Astrocyte of the cerebellum (primary cell): ENCODE data around the gene SRRM5.
A peak's percentile ranks its signal among the peaks of the same experiment; 100 is the strongest.

ENCODE experiments used
- DNase-seq: peaks from one replicate; pipeline ENCODE4 v3.0.0-alpha.2; 2011; ENCODE audit warnings: low read depth
- H3K4me3 ChIP-seq: 2 replicates; pipeline ENCODE4 v1.5.1; 2011; ENCODE audit warnings: mild to moderate bottlenecking, low read depth, low read length, moderate library complexity
- CTCF ChIP-seq: IDR thresholded peaks from 2 replicates; pipeline ENCODE4 v1.5.1; 2012; ENCODE audit warnings: low read length, low read depth, moderate library complexity, mild to moderate bottlenecking; ENCODE audit errors: missing control alignments
- in situ Hi-C: cut with HindIII; loops from 2 replicates; pipeline ENCODE4 v1.10.0; 2017; ENCODE audit warnings: low sequenced_read_pairs

SRRM5 gene

GRCh38 chr19:43638214-43638994 lies 26.5 kb downstream of the SRRM5 start:
- H3K4me3 ChIP-seq, result no peak overlapping the region
- in situ Hi-C loops, result no loop called here
- no peak for DNase-seq
- TF ChIP-seq CTCF, result no peak

GRCh38 chr19:43638995-43639518 lies 27.2 kb downstream of the SRRM5 start:
- in situ Hi-C loops, result no loop called here
- DNase-seq, result no peak
- no peak for TF ChIP-seq CTCF
- peak overlapping the region; percentile 45 for H3K4me3 ChIP-seq

- peak within 1 kb of the TSS; percentile 45 for H3K4me3 ChIP-seq
- no peak for TF ChIP-seq CTCF
- DNase-seq, result no peak
- in situ Hi-C loops, result no loop called here
Measured at GRCh38 chr19:43639519-43640423, 27.9 kb downstream of the SRRM5 start, which contains the start of gene CADM4. Gene CADM4, minus strand, starts transcription at chr19:43639850. Its CDS starts 60 bp downstream, at chr19:43639790.

GRCh38 chr19:43640424-43640757 lies 28.5 kb downstream of the SRRM5 start:
- TF ChIP-seq CTCF, result no peak
- peak overlapping the region; percentile 45 for H3K4me3 ChIP-seq
- in situ Hi-C loops, result no loop called here

GRCh38 chr19:43641333-43641732 lies 29.4 kb downstream of the SRRM5 start:
- in situ Hi-C loops, result no loop called here

More at GRCh38 chr19:43640424-43640757, 28.5 kb downstream of the SRRM5 start:
- no peak for DNase-seq

More at GRCh38 chr19:43641333-43641732, 29.4 kb downstream of the SRRM5 start:
- no peak overlapping the region for H3K4me3 ChIP-seq
- TF ChIP-seq CTCF, result no peak
- no peak for DNase-seq
